HG02943 (cell line): ENCODE results near the gene COMMD1.
"Not testable (repeated sequence)": the region's sequence is repeated elsewhere in the genome, so short reads cannot be mapped to it uniquely, and the experiment has no call there.

Experiments
- ATAC-seq: cut with Tn5 transposase; IDR thresholded peaks from one replicate; pipeline ENCODE4 v1.9.1; 2021; ENCODE audit warnings: mild to moderate bottlenecking, low read depth, moderate library complexity; ENCODE audit not compliant: unreplicated experiment

Gene COMMD1

GRCh38 chr2:62119311-62119974 lies 214.0 kb downstream of the COMMD1 start:
- ATAC-seq = no peak

DNA sequence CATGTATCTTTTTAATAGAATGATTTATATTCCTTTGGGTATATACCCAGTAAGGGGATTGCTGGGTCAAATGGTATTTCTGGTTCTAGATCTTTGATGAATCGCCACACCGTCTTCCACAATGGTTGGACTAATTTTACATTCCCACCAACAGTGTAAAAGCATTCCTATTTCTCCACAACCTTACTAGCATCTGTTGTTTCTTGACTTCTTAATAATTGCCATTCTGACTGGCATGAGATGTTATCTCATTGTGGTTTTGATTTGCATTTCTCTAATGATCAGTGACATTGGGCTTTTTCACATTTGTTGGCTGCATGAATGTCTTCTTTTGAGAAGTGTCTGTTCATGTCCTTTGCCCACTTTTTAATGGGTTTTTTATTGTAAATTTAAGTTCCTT lies 220.8 kb downstream of the COMMD1 start:
- not testable (repeated sequence) for ATAC-seq

DNA sequence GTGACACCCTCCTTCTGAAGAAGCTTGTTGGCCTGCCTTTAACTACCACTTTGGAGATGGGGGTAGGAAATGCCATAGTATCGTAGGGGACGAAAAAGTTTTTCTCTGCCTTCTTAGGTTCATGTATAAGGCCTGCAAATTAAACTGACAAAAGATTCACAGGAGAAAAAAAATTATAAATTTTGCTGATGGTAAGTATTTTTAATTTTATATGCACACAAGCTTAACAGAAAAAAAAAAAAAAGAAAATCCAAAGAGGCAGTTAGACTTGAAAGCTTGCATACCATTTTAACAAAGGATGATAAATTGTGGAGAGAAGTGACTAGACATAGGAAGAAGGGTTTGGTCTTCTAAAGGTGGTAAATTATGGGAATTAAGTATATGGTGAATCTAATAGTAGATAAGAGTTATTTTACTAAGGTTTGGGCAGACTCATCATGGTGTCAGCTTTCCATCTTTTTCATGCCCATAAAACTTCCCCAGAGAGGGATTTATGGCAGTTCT lies 227.9 kb downstream of the COMMD1 start:
- ATAC-seq = no peak

- ATAC-seq = no peak
Observed at GRCh38 chr2:62136956-62137830, 231.7 kb downstream of the COMMD1 start.

DNA sequence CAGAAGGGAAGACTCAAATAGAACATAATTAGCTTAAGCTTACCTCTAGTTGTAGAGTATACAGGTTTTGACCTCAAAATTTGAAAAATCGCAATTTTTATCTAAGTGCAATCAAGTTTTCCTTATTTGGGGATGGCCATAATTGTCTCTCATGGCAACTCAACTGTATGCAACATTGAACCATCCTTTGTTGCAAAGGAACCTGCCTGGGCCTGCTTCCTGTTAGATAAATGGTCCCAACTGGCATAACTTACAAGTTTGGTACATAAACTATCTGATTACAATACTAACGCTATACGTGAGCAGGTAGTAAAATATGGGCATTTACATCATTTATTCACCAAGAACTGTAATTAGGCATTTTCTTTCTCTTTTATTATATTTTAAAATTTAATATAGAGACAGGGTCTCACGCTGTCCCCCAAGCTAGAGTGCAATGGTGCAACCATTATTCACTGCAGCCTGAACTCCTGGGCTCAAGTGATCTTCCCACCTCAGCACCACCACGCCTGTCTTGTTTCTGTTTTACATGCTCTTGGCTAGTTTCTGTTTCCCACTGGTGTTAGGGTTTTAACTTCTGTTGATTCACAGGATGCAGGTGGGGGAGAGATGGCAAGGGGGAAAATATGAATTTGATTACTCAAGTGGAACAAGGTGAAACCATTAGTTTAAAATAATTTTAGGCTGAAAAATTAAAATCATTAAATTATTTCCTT lies 235.1 kb downstream of the COMMD1 start:
- no peak for ATAC-seq

- ATAC-seq = no peak
Observed at GRCh38 chr2:62141142-62141740, 235.8 kb downstream of the COMMD1 start.

DNA sequence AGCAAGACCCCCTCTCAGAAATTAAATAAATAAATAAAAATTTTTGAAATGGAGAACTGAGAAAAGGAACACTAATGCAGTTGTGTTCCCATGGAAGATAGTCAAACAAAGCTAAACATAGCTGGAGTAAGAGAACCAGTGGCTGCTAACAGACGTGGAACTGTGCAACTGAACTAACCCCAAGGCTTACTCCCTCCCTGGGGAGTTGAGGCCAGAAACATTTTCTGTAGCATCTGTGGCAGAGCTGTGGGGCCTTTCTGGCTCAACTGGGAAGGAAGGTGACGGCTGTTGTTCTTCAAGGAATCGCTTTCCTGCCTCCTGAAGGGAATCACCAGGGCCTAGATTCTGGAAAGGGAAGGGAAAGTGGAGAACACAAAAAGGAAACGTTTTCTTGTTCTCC lies 236.6 kb downstream of the COMMD1 start:
- ATAC-seq = no peak

DNA sequence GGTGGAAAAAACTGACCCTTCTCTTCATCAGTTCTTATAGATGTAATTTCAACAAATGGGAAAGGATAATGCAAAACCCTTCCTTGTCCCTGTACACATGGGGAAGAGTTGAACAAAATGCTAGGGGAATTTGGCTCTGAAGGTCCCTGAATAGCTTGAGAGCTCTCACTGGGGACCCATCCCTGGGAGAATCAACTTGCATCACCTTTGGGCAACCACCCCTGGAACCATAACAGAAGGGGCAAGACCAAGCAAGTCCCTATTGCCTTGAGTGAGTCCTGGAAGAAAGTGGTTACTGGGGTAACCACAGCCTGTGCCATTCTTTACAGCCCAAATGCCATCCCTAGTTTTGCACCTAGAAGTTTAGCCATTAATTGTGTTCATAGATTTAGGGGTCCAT lies 238.2 kb downstream of the COMMD1 start:
- ATAC-seq = no peak

DNA sequence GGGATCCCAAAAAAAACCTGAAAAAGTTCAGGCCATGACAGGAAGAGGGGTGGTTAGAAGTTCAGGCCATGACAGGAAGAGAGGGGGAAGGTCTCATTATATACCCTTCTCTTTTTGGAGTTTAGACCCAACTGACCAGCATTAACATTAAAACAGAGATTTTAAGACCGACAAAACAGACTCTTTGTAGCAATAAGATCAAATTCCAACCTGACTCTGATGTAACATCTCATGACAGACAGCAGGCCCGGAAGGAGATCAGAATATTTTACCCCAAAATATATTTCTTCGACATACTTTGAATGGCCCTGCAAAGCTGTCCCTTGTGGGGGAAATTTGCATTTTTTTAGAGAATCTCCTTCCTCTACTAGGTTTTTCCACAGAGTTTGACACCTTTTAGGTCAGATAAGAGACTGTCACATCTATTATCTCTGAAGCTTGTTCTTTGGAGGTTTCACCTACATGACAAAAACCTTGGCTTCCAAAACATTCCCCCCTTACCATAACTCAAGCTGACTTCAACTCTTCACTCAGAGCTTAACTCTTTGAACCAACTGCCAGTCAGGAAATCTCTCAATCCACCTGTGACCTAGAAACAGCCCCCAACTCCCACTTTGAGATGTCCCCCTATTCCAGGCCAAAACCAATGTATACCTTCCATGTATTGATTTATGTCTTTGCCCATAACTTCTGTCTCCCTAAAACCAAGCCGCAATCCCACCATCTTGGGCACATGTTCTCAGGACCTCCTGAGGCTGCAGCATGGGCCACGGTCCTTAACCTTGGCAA lies 239.4 kb downstream of the COMMD1 start:
- no peak for ATAC-seq

DNA sequence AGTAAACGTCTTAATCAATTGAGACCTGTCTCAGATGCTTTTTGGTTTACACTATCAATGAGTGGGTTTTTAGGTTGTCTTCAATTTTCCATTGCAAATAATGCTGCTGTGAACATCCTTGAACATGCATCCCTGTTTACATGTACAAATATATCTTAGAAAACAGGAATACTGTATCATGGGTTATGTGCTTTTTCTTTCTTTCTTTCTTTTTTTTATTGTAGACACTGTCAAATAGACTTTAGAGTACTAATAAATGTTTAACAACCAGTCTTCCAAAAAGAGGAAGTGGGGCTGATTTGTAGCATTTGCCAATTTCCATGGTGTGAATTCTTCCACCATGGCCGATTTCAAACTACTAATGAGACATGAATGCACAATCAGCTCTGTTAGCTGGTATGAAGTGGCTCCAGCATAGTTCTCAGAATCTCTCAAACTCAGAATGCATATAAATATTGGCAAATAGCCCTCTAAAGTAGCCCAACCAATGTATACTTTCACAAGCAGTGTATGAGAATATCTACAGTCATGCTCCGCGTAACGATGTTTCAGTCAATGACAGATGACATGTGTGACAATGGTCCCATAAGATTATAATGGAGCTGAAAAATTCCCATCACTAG lies 240.1 kb downstream of the COMMD1 start:
- ATAC-seq = no peak

- not testable (repeated sequence) for ATAC-seq
Observed at GRCh38 chr2:62146790-62147189, 241.3 kb downstream of the COMMD1 start.

- ATAC-seq = no peak
Observed at GRCh38 chr2:62147610-62148301, 242.3 kb downstream of the COMMD1 start.

- ATAC-seq = no peak
Observed at GRCh38 chr2:62149708-62150107, 244.2 kb downstream of the COMMD1 start.

- ATAC-seq = no peak
Observed at GRCh38 chr2:62150597-62151305, 245.3 kb downstream of the COMMD1 start.

DNA sequence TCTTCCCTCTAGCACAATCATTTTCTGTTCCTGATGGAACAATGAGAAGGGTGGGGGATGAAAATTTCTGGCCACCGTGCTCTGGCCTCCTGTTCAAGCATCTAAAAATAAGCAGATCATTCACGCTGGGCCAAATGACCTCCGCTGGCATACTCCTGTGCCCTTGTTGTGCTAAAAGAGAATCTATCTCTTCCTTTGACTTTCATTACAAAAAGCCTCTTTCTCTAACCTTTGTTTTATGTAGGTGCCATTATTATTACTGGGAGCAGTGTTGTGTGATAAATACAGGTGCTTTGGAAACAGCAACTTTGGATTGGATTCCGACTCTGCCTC lies 245.8 kb downstream of the COMMD1 start:
- ATAC-seq = no peak

- no peak for ATAC-seq
Observed at GRCh38 chr2:62152000-62152399, 246.5 kb downstream of the COMMD1 start.

- no peak for ATAC-seq
Observed at GRCh38 chr2:62156861-62157496, 251.5 kb downstream of the COMMD1 start.
